T-cell (primary cell): Measurements from ENCODE around the gene GRB2. TPM values are rescaled to one million over a fixed set of nuclear protein-coding genes. Genes with fewer than 3 reads are reported as not detected.
"Not testable (repeated sequence)": the region's sequence is repeated elsewhere in the genome, so short reads cannot be mapped to it uniquely, and the experiment has no call there.

ENCODE experiments used
- ATAC-seq, 4 experiments: fragments of 200-7000 bp in 3 of 4; fragments of 150-1000 bp in 1 of 4; cut with Tn5 transposase; replicated peaks in 1 of 4; 1 replicate in 3 of 4; 2 replicates in 1 of 4; pipeline ENCODE4 v1.10.0; 2021; ENCODE audit warnings: moderate library complexity in 3 of 4, mild to moderate bottlenecking in 2 of 4, moderate number of reproducible peaks in 1 of 4
- CTCF ChIA-PET, 2 donors: fragments of 300-600 bp; sonication (Branson Sonifier 250); formaldehyde crosslinking; loops; one replicate each; lab custom pipeline; 2022; ENCODE audit warnings: antibody characterized with exemption in 2 of 2; lab: Charles Lee
- POLR2A ChIA-PET, 2 donors: fragments of 300-600 bp; sonication (Branson Sonifier 250); formaldehyde crosslinking; loops; one replicate each; lab custom pipeline; 2022; ENCODE audit warnings: antibody characterized with exemption in 2 of 2; lab: Charles Lee
- DNase-seq, 35 experiments: peaks; one replicate each; pipeline versions ENCODE4 v3.0.0 to v3.0.0-alpha.2; 2013 to 2023
- H3K27ac ChIP-seq: one replicate; pipeline ENCODE4 v1.5.1; 2013; ENCODE audit warnings: low read length
- H3K27me3 ChIP-seq, 2 experiments: replicated peaks in 1 of 2; 1 replicate in 1 of 2; 2 replicates in 1 of 2; pipeline versions ENCODE4 v1.6.1 to v1.7.0; 2013; ENCODE audit warnings: low read length in 1 of 2, mixed read lengths in 1 of 2; ENCODE audit not compliant: control insufficient read depth in 2 of 2, insufficient read depth in 2 of 2; ENCODE audit errors: extremely low read depth in 1 of 2
- H3K36me3 ChIP-seq, 2 donors: 1 replicate in 1 of 2; 2 replicates in 1 of 2; pipeline versions ENCODE4 v1.6.1 to v1.7.0; 2013; ENCODE audit warnings: low read length in 1 of 2; ENCODE audit not compliant: control insufficient read depth in 2 of 2, insufficient read depth in 1 of 2; ENCODE audit errors: extremely low read depth in 1 of 2
- H3K4me1 ChIP-seq, 2 experiments: 1 replicate in 1 of 2; 2 replicates in 1 of 2; pipeline versions ENCODE4 v1.6.1 to v1.7.0; 2013; ENCODE audit warnings: low read length in 2 of 2, mixed read lengths in 1 of 2; ENCODE audit not compliant: insufficient read depth in 2 of 2, control insufficient read depth in 1 of 2; ENCODE audit errors: extremely low read depth in 1 of 2
- H3K4me3 ChIP-seq, 2 donors: 1 replicate in 1 of 2; 2 replicates in 1 of 2; pipeline versions ENCODE4 v1.5.1 to v1.7.0; 2013; ENCODE audit warnings: mild to moderate bottlenecking in 2 of 2, low read length in 1 of 2, moderate library complexity in 1 of 2; ENCODE audit not compliant: control insufficient read depth in 1 of 2; ENCODE audit errors: extremely low read depth in 1 of 2
- H3K9me3 ChIP-seq: 2 replicates; pipeline ENCODE4 v1.7.0; 2013
- H3K27ac Mint-ChIP-seq, 2 donors: one replicate each; pipeline ENCODE4 v1.8.0; 2020 to 2021; ENCODE audit warnings: mild to moderate bottlenecking in 2 of 2, mixed read lengths in 2 of 2
- H3K27me3 Mint-ChIP-seq, 2 donors: one replicate each; pipeline ENCODE4 v1.8.0; 2021 to 2022; ENCODE audit warnings: mixed read lengths in 2 of 2
- H3K36me3 Mint-ChIP-seq: one replicate; pipeline ENCODE4 v1.8.0; 2021; ENCODE audit warnings: mixed read lengths
- H3K4me1 Mint-ChIP-seq, 3 donors: one replicate each; pipeline ENCODE4 v1.8.0; 2020 to 2022; ENCODE audit warnings: mixed read lengths in 3 of 3, mild to moderate bottlenecking in 1 of 3
- H3K4me3 Mint-ChIP-seq, 3 donors: one replicate each; pipeline ENCODE4 v1.8.0; 2020 to 2022; ENCODE audit warnings: mild to moderate bottlenecking in 3 of 3, mixed read lengths in 3 of 3, moderate library complexity in 3 of 3
- H3K9me3 Mint-ChIP-seq, 3 donors: one replicate each; pipeline ENCODE4 v1.8.0; 2020 to 2022; ENCODE audit warnings: mixed read lengths in 3 of 3
- WGBS: methylation state at CpG from one replicate; pipeline ENCODE4 v1.1.5; 2013; ENCODE audit warnings: missing lambda C conversion rate; ENCODE audit not compliant: insufficient coverage; 5-methylcytosine and 5-hydroxymethylcytosine counted together
- total RNA-seq, 35 experiments: library from RNA in 6 of 35; stranded (reverse) in 6 of 35; fragments of 120-200 nt in 1 of 35; gene quantifications; one replicate each; pipeline versions ENCODE4 v1.2.1 to v1.2.4 and lab custom pipeline; 2013 to 2026

Gene GRB2
- total RNA-seq, 5 donors from 2014 or later (not counting 1 experiment from before 2014, with no cell fraction given) = 103 to 133 (median 130) TPM

DNA sequence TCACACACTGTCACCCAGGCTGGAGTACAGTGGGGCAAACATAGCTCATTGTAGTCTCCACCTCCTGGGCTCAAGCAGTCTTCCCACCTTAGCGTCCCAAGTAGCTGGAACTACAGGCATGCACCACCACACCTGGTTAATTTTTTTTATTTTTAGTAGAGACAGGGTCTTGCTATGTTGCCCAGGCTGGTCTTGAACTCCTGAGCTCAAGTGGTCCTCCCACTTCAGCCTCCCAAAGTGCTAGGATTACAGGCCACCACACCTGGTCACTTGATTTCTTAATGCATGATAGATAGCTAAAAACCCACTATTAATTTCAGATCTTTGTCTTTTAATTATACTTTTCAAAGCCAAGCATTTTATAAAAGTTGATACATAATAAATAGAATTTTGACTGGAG, 26.1 kb downstream of the GRB2 start:
- not testable (repeated sequence) for H3K27ac Mint-ChIP-seq, H3K27me3 ChIP-seq, H3K9me3 Mint-ChIP-seq, ATAC-seq, H3K9me3 ChIP-seq, H3K27ac ChIP-seq, H3K27me3 Mint-ChIP-seq, DNase-seq, H3K4me3 Mint-ChIP-seq, H3K4me3 ChIP-seq
- Mint-ChIP-seq H3K4me1 (peaks cover 61 to 80% (median 68%) of the 10 kb centered on the region in 3 donors), H3K36me3 (peaks cover 19% of the 10 kb centered on the region)
- Histone ChIP-seq H3K36me3 (peaks cover 0 to 18% of the 10 kb centered on the region in 2 donors), H3K4me1 (peaks cover 7 to 42% of the 10 kb centered on the region in 2 experiments)
- ChIA-PET POLR2A (interaction anchor here in 1 of 2 donors (0.5 kb wide), 1 partner anchor 21 kb away, joined by 10 read pairs; no protein-coding TSS in a partner anchor), CTCF (interaction anchor here in 1 of 2 donors (0.9 to 1.8 kb wide), 3 partner anchors 15 to 90 kb away, joined by 3 to 8 read pairs (median 4); partner anchors contain the start of gene SLC25A19)
- no CpG with 5 or more reads among the region's 1 CpG for WGBS

DNA sequence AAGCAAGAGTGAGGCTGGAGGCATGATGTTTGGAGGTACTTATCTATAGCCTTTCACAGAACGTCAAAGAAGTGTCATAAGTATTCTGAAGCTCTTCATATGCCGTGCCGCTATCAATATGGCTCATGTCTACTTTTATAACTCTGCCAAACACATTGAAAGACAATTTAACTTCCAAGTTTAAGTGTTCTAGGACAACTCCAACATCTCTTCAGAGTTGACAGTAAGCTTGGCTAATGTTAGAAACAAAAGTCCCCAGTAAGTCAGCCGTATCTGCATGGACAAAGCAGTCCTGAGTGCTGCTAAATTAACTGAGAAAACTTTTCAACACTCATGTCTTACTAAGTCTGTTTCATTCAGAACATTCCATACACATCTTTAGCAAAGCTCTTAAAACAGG, 32.2 kb downstream of the GRB2 start:
- Mint-ChIP-seq H3K4me3 (peak overlapping the region in 1 of 3 donors; percentile 73), H3K9me3 (no peaks in the 10 kb centered on the region), H3K27me3 (no peaks in the 10 kb centered on the region), H3K4me1 (peaks cover 76 to 79% (median 76%) of the 10 kb centered on the region in 3 donors), H3K27ac (no peak overlapping the region), H3K36me3 (peaks cover 27% of the 10 kb centered on the region)
- ATAC-seq = no peak
- Histone ChIP-seq H3K4me3 (no peak overlapping the region), H3K27me3 (no peaks in the 10 kb centered on the region), H3K9me3 (no peaks in the 10 kb centered on the region), H3K4me1 (peaks cover 2 to 57% of the 10 kb centered on the region in 2 experiments), H3K36me3 (peaks cover 0 to 18% of the 10 kb centered on the region in 2 donors), H3K27ac (no peak overlapping the region)
- ChIA-PET CTCF (interaction anchor here in 1 of 2 donors (0.6 kb wide), 1 partner anchor 17 kb away, joined by 3 read pairs; no protein-coding TSS in a partner anchor), POLR2A (interaction anchor here in 1 of 2 donors (0.7 to 0.9 kb wide), 2 partner anchors 37 to 173 kb away, joined by 3 to 8 read pairs; no protein-coding TSS in a partner anchor)
- no peak for DNase-seq
- WGBS = 100% methylated on average over 1 of the region's 4 CpGs

DNA sequence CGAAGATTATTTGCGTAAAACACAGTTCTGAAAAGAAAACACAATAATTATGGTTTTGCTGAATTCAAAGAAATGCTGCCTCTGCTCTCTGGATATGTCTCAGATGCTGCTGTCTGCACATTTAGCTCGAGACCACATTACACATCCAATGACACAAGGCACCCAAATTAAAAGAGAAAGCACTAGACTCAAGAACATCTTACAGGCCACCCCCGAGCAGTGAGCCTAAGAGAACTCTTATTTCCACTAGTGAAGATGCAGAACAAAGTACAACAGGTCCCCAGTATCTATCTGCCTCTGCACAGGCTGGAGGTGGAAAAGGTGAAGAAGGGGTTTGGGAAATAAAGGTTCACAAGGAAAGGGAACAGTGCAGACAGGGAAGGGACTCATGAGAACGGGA, 33.5 kb downstream of the GRB2 start:
- peaks cover 22% of the 10 kb centered on the region for H3K36me3 Mint-ChIP-seq
- DNase-seq = no peak
- Histone ChIP-seq H3K36me3 (peaks cover 0 to 16% of the 10 kb centered on the region in 2 donors), H3K27ac (no peak overlapping the region), H3K27me3 (no peaks in the 10 kb centered on the region), H3K4me3 (no peak overlapping the region), H3K9me3 (no peaks in the 10 kb centered on the region), H3K4me1 (peaks cover 2 to 56% of the 10 kb centered on the region in 2 experiments)
- peak overlapping the region; percentile 4 to 66 for H3K27ac Mint-ChIP-seq
- H3K4me3 Mint-ChIP-seq = peak overlapping the region in 2 of 3 donors; percentile 39 to 73
- peak in 2 of 4 experiments; percentile 37 to 86 for ATAC-seq
- CTCF ChIA-PET = no interaction called here
- H3K27me3 Mint-ChIP-seq = no peaks in the 10 kb centered on the region
- POLR2A ChIA-PET = interaction anchor here in 1 of 2 donors (0.5 kb wide), 1 partner anchor 195 kb away, joined by 3 read pairs; no protein-coding TSS in a partner anchor
- WGBS = 14% methylated on average over 1 of the region's 5 CpGs
- H3K4me1 Mint-ChIP-seq = peaks cover 79 to 81% (median 80%) of the 10 kb centered on the region in 3 donors
- no peaks in the 10 kb centered on the region for H3K9me3 Mint-ChIP-seq

DNA sequence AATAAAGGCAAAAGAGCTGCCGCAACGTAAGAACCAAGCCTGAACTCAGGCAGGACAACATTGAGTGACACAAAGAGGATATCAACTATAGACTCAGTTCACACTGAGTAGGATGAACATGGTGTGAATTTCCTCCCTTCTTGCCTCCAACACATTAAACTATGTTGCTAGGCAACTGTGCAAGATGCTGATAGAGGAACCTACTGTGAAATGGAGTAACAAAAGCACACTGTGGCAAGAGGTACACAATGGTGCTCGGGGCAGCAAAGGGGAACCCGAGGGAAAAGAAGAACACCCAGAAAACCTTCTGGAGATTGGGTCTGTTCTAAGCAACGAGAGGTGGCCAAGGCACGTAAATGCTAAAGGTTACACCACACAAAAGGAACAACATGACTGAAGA, 34.1 kb downstream of the GRB2 start:
- peaks cover 22% of the 10 kb centered on the region for H3K36me3 Mint-ChIP-seq
- Histone ChIP-seq H3K36me3 (peaks cover 0 to 10% of the 10 kb centered on the region in 2 donors), H3K27me3 (no peaks in the 10 kb centered on the region), H3K4me3 (no peak overlapping the region), H3K9me3 (no peaks in the 10 kb centered on the region), H3K27ac (no peak overlapping the region), H3K4me1 (peaks cover 2 to 56% of the 10 kb centered on the region in 2 experiments)
- DNase-seq (peak in 2 of 35 experiments; percentile 6 to 29), ATAC-seq (peak in 1 of 4 experiments; percentile 68)
- H3K9me3 Mint-ChIP-seq = no peaks in the 10 kb centered on the region
- 60% methylated on average over 1 of the region's 6 CpGs for whole genome bisulfite sequencing
- no peaks in the 10 kb centered on the region for H3K27me3 Mint-ChIP-seq
- peak overlapping the region; percentile 25 to 66 for H3K27ac Mint-ChIP-seq
- POLR2A ChIA-PET = interaction anchor here in 1 of 2 donors (0.6 kb wide), 1 partner anchor 31 kb away, joined by 4 read pairs; no protein-coding TSS in a partner anchor
- H3K4me3 Mint-ChIP-seq = peak overlapping the region in 1 of 3 donors; percentile 73
- CTCF ChIA-PET = no interaction called here
- H3K4me1 Mint-ChIP-seq = peaks cover 80 to 82% (median 81%) of the 10 kb centered on the region in 3 donors

DNA sequence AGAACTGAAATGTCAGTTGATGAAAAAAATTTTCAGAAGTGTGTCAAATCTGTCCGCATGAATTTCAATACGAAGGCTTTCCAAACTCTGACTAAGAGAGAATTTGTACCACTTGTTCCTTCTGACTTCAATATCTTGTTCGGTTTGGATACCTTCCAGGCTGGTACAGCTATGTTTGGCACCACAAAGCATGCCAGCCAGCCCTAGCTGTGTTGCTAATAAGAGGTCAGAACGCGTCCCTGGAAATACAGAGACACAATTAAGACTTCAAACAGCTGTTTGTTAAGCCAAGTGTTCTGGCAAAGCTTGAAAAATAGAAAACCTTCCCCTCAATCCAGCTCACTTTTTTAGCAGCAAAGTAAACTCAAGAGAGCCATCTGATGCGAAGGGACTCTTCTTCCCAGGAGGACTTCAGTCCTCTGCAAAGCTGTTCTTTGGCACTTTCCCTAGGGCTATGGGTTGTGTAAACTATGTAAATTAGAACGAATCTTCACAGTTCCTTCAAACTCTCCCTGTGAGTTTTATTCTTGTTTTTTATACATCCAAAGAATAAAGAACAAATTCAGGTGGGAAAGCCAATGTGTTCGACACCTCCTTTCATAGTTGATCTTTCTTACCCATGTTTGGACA, 35.1 kb downstream of the GRB2 start:
- Histone ChIP-seq H3K4me1 (peaks cover 7 to 60% of the 10 kb centered on the region in 2 experiments), H3K36me3 (peaks cover 0 to 10% of the 10 kb centered on the region in 2 donors), H3K27me3 (no peaks in the 10 kb centered on the region), H3K4me3 (no peak overlapping the region), H3K27ac (no peak overlapping the region), H3K9me3 (no peaks in the 10 kb centered on the region)
- DNase-seq (no peak), ATAC-seq (no peak)
- no peaks in the 10 kb centered on the region for H3K27me3 Mint-ChIP-seq
- POLR2A ChIA-PET = no interaction called here
- WGBS = 67% methylated on average over 3 of the region's 8 CpGs
- CTCF ChIA-PET = interaction anchor here (0.6 to 0.7 kb wide), 2 partner anchors 12 to 21 kb away, joined by 5 to 6 read pairs; no protein-coding TSS in a partner anchor
- no peak overlapping the region for H3K27ac Mint-ChIP-seq
- H3K36me3 Mint-ChIP-seq = peaks cover 18% of the 10 kb centered on the region
- peak overlapping the region in 1 of 3 donors; percentile 38 for H3K4me3 Mint-ChIP-seq
- H3K9me3 Mint-ChIP-seq = no peaks in the 10 kb centered on the region
- H3K4me1 Mint-ChIP-seq = peaks cover 86 to 89% (median 87%) of the 10 kb centered on the region in 3 donors
